Smooth muscle cell (in vitro differentiated cells): Measurements from ENCODE around the gene HNMT. TPM values are rescaled to one million over a fixed set of nuclear protein-coding genes. Genes with fewer than 3 reads are reported as not detected.

Experiments
- DNase-seq: peaks from one replicate; lab custom pipeline; 2025; ENCODE audit not compliant: unreplicated experiment; lab: John Stamatoyannopoulos, UW
- H2AFZ ChIP-seq: fragments of 200-600 bp; sonication (generic); 2 replicates; pipeline ENCODE4 v1.6.0; 2016; ENCODE audit warnings: antibody characterized with exemption, low read depth, mild to moderate bottlenecking
- H3F3A ChIP-seq: fragments of 200-600 bp; sonication (generic); 2 replicates; pipeline ENCODE4 v1.6.0; 2017; ENCODE audit warnings: antibody characterized with exemption, low read depth
- H3K27ac ChIP-seq: fragments of 200-600 bp; sonication (generic); 2 replicates; pipeline ENCODE4 v1.5.1; 2016; ENCODE audit warnings: low read depth, mild to moderate bottlenecking
- H3K27me3 ChIP-seq: fragments of 200-600 bp; sonication (generic); 2 replicates; pipeline ENCODE4 v1.6.1; 2016; ENCODE audit warnings: low read depth, mild to moderate bottlenecking
- H3K36me3 ChIP-seq: fragments of 200-600 bp; sonication (generic); 2 replicates; pipeline ENCODE4 v1.5.1; 2016; ENCODE audit warnings: low read depth
- H3K4me1 ChIP-seq: fragments of 200-600 bp; sonication (generic); 2 replicates; pipeline ENCODE4 v1.5.1; 2016; ENCODE audit warnings: low read depth
- H3K4me2 ChIP-seq: fragments of 200-600 bp; sonication (generic); 2 replicates; pipeline ENCODE4 v1.6.0; 2016; ENCODE audit warnings: mild to moderate bottlenecking
- H3K4me3 ChIP-seq: fragments of 200-600 bp; sonication (generic); 2 replicates; pipeline ENCODE4 v1.5.1; 2016; ENCODE audit warnings: mild to moderate bottlenecking
- H3K79me2 ChIP-seq: fragments of 200-600 bp; sonication (generic); 2 replicates; pipeline ENCODE4 v1.6.0; 2016; ENCODE audit warnings: low read depth, mild to moderate bottlenecking
- H3K9ac ChIP-seq: fragments of 200-600 bp; sonication (generic); 2 replicates; pipeline ENCODE4 v1.6.0; 2016; ENCODE audit warnings: low read depth
- H3K9me3 ChIP-seq: fragments of 200-600 bp; sonication (generic); replicated peaks from 2 replicates; pipeline ENCODE4 v1.5.1; 2016; ENCODE audit warnings: low read depth
- H4K20me1 ChIP-seq: fragments of 200-600 bp; sonication (generic); 2 replicates; pipeline ENCODE4 v1.6.0; 2016; ENCODE audit warnings: low read depth
- CTCF ChIP-seq: fragments of 200-600 bp; sonication (generic); IDR thresholded peaks from 2 replicates; pipeline ENCODE4 v1.5.1; 2017; ENCODE audit warnings: borderline replicate concordance, mild to moderate bottlenecking, antibody characterized with exemption; ENCODE audit not compliant: insufficient read depth, poor library complexity, severe bottlenecking
- WGBS: methylation state at CpG from one replicate; pipeline ENCODE4 v1.1.7; 2016; ENCODE audit warnings: low lambda C conversion rate; 5-methylcytosine and 5-hydroxymethylcytosine counted together
- polyA plus RNA-seq: library from polyadenylated mRNA; unstranded; fragments of >200 nt; fragmentation: Nextera tagmentation; extraction: Ambion mirVana; gene quantifications from 2 replicates; pipeline ENCODE4 v1.2.1, GENCODE V29; 2016
- total RNA-seq: library from RNA; depleted of rRNA; stranded (reverse); fragments of >200 nt; gene quantifications from 2 replicates; pipeline ENCODE4 v1.2.3, GENCODE V29; 2014

The HNMT gene
- total and polyA plus RNA-seq, 2 experiments from 2014 or later = 3.6 to 9.6 TPM

GRCh38 chr2:138063181-138063580, 98.9 kb downstream of the HNMT start:
- Histone ChIP-seq H3K4me3 (no peak overlapping the region), H3K27ac (no peak overlapping the region), H4K20me1 (no peaks in the 10 kb centered on the region), H3K9me3 (no peaks in the 10 kb centered on the region), H3F3A (no peaks in the 10 kb centered on the region), H3K9ac (no peak overlapping the region), H3K36me3 (no peaks in the 10 kb centered on the region), H3K27me3 (peaks cover 7% of the 10 kb centered on the region), H3K79me2 (no peaks in the 10 kb centered on the region), H3K4me2 (no peak overlapping the region), H3K4me1 (no peaks in the 10 kb centered on the region), H2AFZ (no peak overlapping the region)
- TF ChIP-seq CTCF = no peak
- DNase-seq = no peak
- WGBS = 97% methylated on average over 2 of the region's 2 CpGs
